AG04450 (cell line): ENCODE results near the gene MDH1B. TPM values are rescaled to one million over a fixed set of nuclear protein-coding genes. Genes with fewer than 3 reads are reported as not detected.

Source experiments
- CTCF ChIA-PET: fragments of 300-600, 350-600 bp; formaldehyde crosslinking; extraction: SDS; loops from one replicate; lab custom pipeline; 2022; ENCODE audit warnings: antibody characterized with exemption, inconsistent platforms; lab: Charles Lee
- POLR2A ChIA-PET: fragments of 350-600 bp; formaldehyde crosslinking; extraction: SDS; loops from one replicate; lab custom pipeline; 2021; ENCODE audit warnings: antibody characterized with exemption, inconsistent platforms; lab: Yijun Ruan, JAX
- DNase-seq: peaks from one replicate; pipeline ENCODE4 v3.0.0-alpha.2; 2011; ENCODE audit warnings: low read depth, low spot score
- H3K27ac ChIP-seq: one replicate; pipeline ENCODE4 v1.5.1; 2012; ENCODE audit warnings: low read depth, low read length, control low read depth
- H3K27me3 ChIP-seq: one replicate; pipeline ENCODE4 v1.6.0; 2012; ENCODE audit warnings: low read length; ENCODE audit not compliant: control insufficient read depth, insufficient read depth
- H3K4me3 ChIP-seq: 2 replicates; pipeline ENCODE4 v1.5.1; 2011; ENCODE audit warnings: mild to moderate bottlenecking, low read depth, low read length, control low read depth
- H3K9me3 ChIP-seq: 2 replicates; pipeline ENCODE4 v1.5.1; 2012; ENCODE audit warnings: low read length; ENCODE audit not compliant: control insufficient read depth, insufficient read depth
- CTCF ChIP-seq: IDR thresholded peaks from 2 replicates; pipeline ENCODE4 v1.5.1; 2011; ENCODE audit warnings: low read depth, low read length, control low read depth, inconsistent platforms
- polyA plus RNA-seq: library from polyadenylated mRNA; depleted of rRNA; stranded (reverse); fragments of >200 nt; gene quantifications from 2 replicates; pipeline ENCODE4 v1.2.3, GENCODE V29; 2011

MDH1B gene
- polyA plus RNA-seq, 1 experiment, result 1.3 TPM

GRCh38 chr2:206799083-206799482 is 34.0 kb upstream of the MDH1B start:
- Histone ChIP-seq H3K9me3 (no peaks in the 10 kb centered on the region), H3K27me3 (no peaks in the 10 kb centered on the region), H3K27ac (no peak overlapping the region), H3K4me3 (no peak overlapping the region)
- no peak for TF ChIP-seq CTCF
- CTCF ChIA-PET, result interaction anchor here (0.6 to 5.7 kb wide), 7 partner anchors 16 to 1241 kb away, joined by 3 to 38 read pairs (median 3); no protein-coding TSS in a partner anchor
- POLR2A ChIA-PET, result no interaction called here
- no peak for DNase-seq

- H3K27ac ChIP-seq, result no peak overlapping the region
- CTCF ChIA-PET, result interaction anchor here (1.5 kb wide), 1 partner anchor 16 kb away, joined by 16 read pairs; no protein-coding TSS in a partner anchor
- H3K27me3 ChIP-seq, result no peaks in the 10 kb centered on the region
- POLR2A ChIA-PET, result no interaction called here
- H3K4me3 ChIP-seq, result no peak overlapping the region
- no peaks in the 10 kb centered on the region for H3K9me3 ChIP-seq
- no peak for TF ChIP-seq CTCF
- no peak for DNase-seq
These were observed 32.9 kb upstream of the MDH1B start for GRCh38 chr2:206798000-206798399.

GRCh38 chr2:206797376-206797775 is 32.2 kb upstream of the MDH1B start:
- DNase-seq, result no peak
- H3K27ac ChIP-seq, result no peak overlapping the region
- ChIA-PET POLR2A (no interaction called here), CTCF (interaction anchor here (1.5 kb wide), 1 partner anchor 15 kb away, joined by 16 read pairs; no protein-coding TSS in a partner anchor)
- H3K27me3 ChIP-seq, result no peaks in the 10 kb centered on the region
- H3K9me3 ChIP-seq, result no peaks in the 10 kb centered on the region
- no peak overlapping the region for H3K4me3 ChIP-seq
- TF ChIP-seq CTCF, result no peak

GRCh38 chr2:206792645-206793044 is 27.5 kb upstream of the MDH1B start:
- Histone ChIP-seq H3K4me3 (no peak overlapping the region), H3K9me3 (no peaks in the 10 kb centered on the region), H3K27ac (no peak overlapping the region), H3K27me3 (no peaks in the 10 kb centered on the region)
- ChIA-PET CTCF (interaction anchor here (2.7 to 3.9 kb wide), 3 partner anchors 8 to 11 kb away, joined by 16 to 57 read pairs (median 23); no protein-coding TSS in a partner anchor), POLR2A (no interaction called here)
- TF ChIP-seq CTCF, result no peak
- DNase-seq, result no peak

GRCh38 chr2:206790311-206790935 is 25.3 kb upstream of the MDH1B start:
- no peak overlapping the region for H3K27ac ChIP-seq
- H3K4me3 ChIP-seq, result no peak overlapping the region
- ChIA-PET POLR2A (no interaction called here), CTCF (interaction anchor here (0.6 to 3.9 kb wide), 3 partner anchors 9 to 74 kb away, joined by 3 to 57 read pairs (median 16); no protein-coding TSS in a partner anchor)
- TF ChIP-seq CTCF, result no peak
- DNase-seq, result no peak
- no peaks in the 10 kb centered on the region for H3K9me3 ChIP-seq
- no peaks in the 10 kb centered on the region for H3K27me3 ChIP-seq
